Stomach smooth muscle (tissue), 2 donors: Measurements from ENCODE around the gene TMED4.

Experiments used
- H3K27ac ChIP-seq: one replicate; pipeline ENCODE4 v1.7.0; 2013; ENCODE audit warnings: mild to moderate bottlenecking, low read length, inconsistent platforms
- H3K27me3 ChIP-seq, 2 donors: one replicate each; pipeline ENCODE4 v1.7.0; 2013; ENCODE audit warnings: low read length in 2 of 2; ENCODE audit not compliant: insufficient read depth in 2 of 2, control insufficient read depth in 1 of 2
- H3K36me3 ChIP-seq, 2 donors: one replicate each; pipeline ENCODE4 v1.7.0; 2013; ENCODE audit warnings: low read length in 2 of 2; ENCODE audit not compliant: control insufficient read depth in 2 of 2, insufficient read depth in 2 of 2
- H3K4me1 ChIP-seq: one replicate; pipeline ENCODE4 v1.7.0; 2013; ENCODE audit warnings: low read length; ENCODE audit not compliant: control insufficient read depth, insufficient read depth
- H3K4me3 ChIP-seq, 2 donors: one replicate each; pipeline ENCODE4 v1.7.0; 2013; ENCODE audit warnings: low read length in 2 of 2
- H3K9ac ChIP-seq, 2 donors: one replicate each; pipeline ENCODE4 v1.7.0; 2013; ENCODE audit warnings: low read length in 2 of 2, mild to moderate bottlenecking in 1 of 2
- H3K9me3 ChIP-seq, 2 donors: one replicate each; pipeline ENCODE4 v1.7.0; 2013; ENCODE audit warnings: low read length in 2 of 2; ENCODE audit not compliant: control insufficient read depth in 2 of 2
- donor health status: healthy.
- donor health status: Pancreatic carcinoma.

TMED4 gene

GRCh38 chr7:44581879-44582603 lies at the start of gene TMED4:
TMED4 (minus strand) TSS chr7:44582231; CDS start chr7:44582206, 25 bp downstream.
- Histone ChIP-seq H3K4me3 (peak within 1 kb of the TSS; percentile 84 to 96), H3K27me3 (no peaks in the 10 kb centered on the region), H3K36me3 (peaks cover 12 to 20% of the 10 kb centered on the region in 2 donors), H3K9ac (peak within 1 kb of the TSS; percentile 90 to 98), H3K9me3 (no peaks in the 10 kb centered on the region), H3K27ac (peak within 1 kb of the TSS; percentile 97), H3K4me1 (peaks cover 18% of the 10 kb centered on the region)

- no peaks in the 10 kb centered on the region for H3K9me3 ChIP-seq
- H3K27ac ChIP-seq = no peak overlapping the region
- H3K9ac ChIP-seq = no peak overlapping the region
- no peak overlapping the region for H3K4me3 ChIP-seq
- H3K27me3 ChIP-seq = no peaks in the 10 kb centered on the region
- H3K4me1 ChIP-seq = peaks cover 40% of the 10 kb centered on the region
- H3K36me3 ChIP-seq = peaks cover 0 to 7% of the 10 kb centered on the region in 2 donors
These were observed 49.6 kb upstream of the TMED4 start for GRCh38 chr7:44631458-44632115.

- no peak overlapping the region for H3K4me3 ChIP-seq
- H3K9me3 ChIP-seq = no peaks in the 10 kb centered on the region
- H3K27me3 ChIP-seq = no peaks in the 10 kb centered on the region
- H3K4me1 ChIP-seq = peaks cover 37% of the 10 kb centered on the region
- peaks cover 0 to 10% of the 10 kb centered on the region in 2 donors for H3K36me3 ChIP-seq
- no peak overlapping the region for H3K9ac ChIP-seq
- H3K27ac ChIP-seq = no peak overlapping the region
These were observed 48.9 kb upstream of the TMED4 start for GRCh38 chr7:44630792-44631457.

GRCh38 chr7:44629829-44630522 lies 47.9 kb upstream of the TMED4 start:
- Histone ChIP-seq H3K9ac (no peak overlapping the region), H3K4me1 (peaks cover 31% of the 10 kb centered on the region), H3K36me3 (peaks cover 6 to 13% of the 10 kb centered on the region in 2 donors), H3K27me3 (no peaks in the 10 kb centered on the region), H3K4me3 (no peak overlapping the region), H3K9me3 (no peaks in the 10 kb centered on the region), H3K27ac (no peak overlapping the region)

GRCh38 chr7:44626620-44627019 lies 44.6 kb upstream of the TMED4 start:
- no peaks in the 10 kb centered on the region for H3K9me3 ChIP-seq
- no peak overlapping the region for H3K27ac ChIP-seq
- H3K9ac ChIP-seq = no peak overlapping the region
- H3K36me3 ChIP-seq = peaks cover 9 to 19% of the 10 kb centered on the region in 2 donors
- H3K27me3 ChIP-seq = no peaks in the 10 kb centered on the region
- H3K4me3 ChIP-seq = no peak overlapping the region
- H3K4me1 ChIP-seq = peaks cover 13% of the 10 kb centered on the region

GRCh38 chr7:44625526-44626471 lies 43.8 kb upstream of the TMED4 start:
- no peaks in the 10 kb centered on the region for H3K27me3 ChIP-seq
- H3K36me3 ChIP-seq = peaks cover 9 to 19% of the 10 kb centered on the region in 2 donors
- H3K9me3 ChIP-seq = no peaks in the 10 kb centered on the region
- no peak overlapping the region for H3K27ac ChIP-seq
- no peak overlapping the region for H3K4me3 ChIP-seq
- H3K4me1 ChIP-seq = peaks cover 11% of the 10 kb centered on the region
- H3K9ac ChIP-seq = no peak overlapping the region

GRCh38 chr7:44624318-44624717 lies 42.3 kb upstream of the TMED4 start:
- no peak overlapping the region for H3K9ac ChIP-seq
- no peaks in the 10 kb centered on the region for H3K27me3 ChIP-seq
- H3K9me3 ChIP-seq = no peaks in the 10 kb centered on the region
- peaks cover 9 to 16% of the 10 kb centered on the region in 2 donors for H3K36me3 ChIP-seq
- H3K4me3 ChIP-seq = no peak overlapping the region
- H3K4me1 ChIP-seq = peaks cover 11% of the 10 kb centered on the region
- H3K27ac ChIP-seq = no peak overlapping the region

GRCh38 chr7:44622342-44623151 lies 40.5 kb upstream of the TMED4 start:
- H3K4me1 ChIP-seq = peaks cover 11% of the 10 kb centered on the region
- H3K27me3 ChIP-seq = no peaks in the 10 kb centered on the region
- peaks cover 9 to 20% of the 10 kb centered on the region in 2 donors for H3K36me3 ChIP-seq
- no peak overlapping the region for H3K27ac ChIP-seq
- H3K4me3 ChIP-seq = no peak overlapping the region
- H3K9ac ChIP-seq = no peak overlapping the region
- no peaks in the 10 kb centered on the region for H3K9me3 ChIP-seq

GRCh38 chr7:44621750-44622103 lies 39.7 kb upstream of the TMED4 start:
- Histone ChIP-seq H3K27me3 (no peaks in the 10 kb centered on the region), H3K9me3 (no peaks in the 10 kb centered on the region), H3K27ac (no peak overlapping the region), H3K36me3 (peaks cover 9 to 20% of the 10 kb centered on the region in 2 donors), H3K9ac (no peak overlapping the region), H3K4me1 (peaks cover 11% of the 10 kb centered on the region), H3K4me3 (no peak overlapping the region)
